Activated naive CD4-positive, alpha-beta T cell treated with anti-CD3 and anti-CD28 coated beads for 36 hours (primary cell): ENCODE data around the gene IFNGR2. TPM values are rescaled to one million over a fixed set of nuclear protein-coding genes. Genes with fewer than 3 reads are reported as not detected.
A peak's percentile ranks its signal among the peaks of the same experiment; 100 is the strongest.
"Not testable (repeated sequence)": the region's sequence is repeated elsewhere in the genome, so short reads cannot be mapped to it uniquely, and the experiment has no call there.

Source experiments
- CTCF ChIA-PET: fragments of 350-600 bp; sonication (Branson Sonifier 250); formaldehyde crosslinking; loops from one replicate; lab custom pipeline; 2021; ENCODE audit warnings: antibody characterized with exemption; lab: Charles Lee
- DNase-seq: peaks from one replicate; pipeline ENCODE4 v3.0.0-alpha.2; 2020
- H3K27ac Mint-ChIP-seq: one replicate; pipeline ENCODE4 v1.8.0; 2021; ENCODE audit warnings: mild to moderate bottlenecking, mixed read lengths
- H3K27me3 Mint-ChIP-seq: one replicate; pipeline ENCODE4 v1.8.0; 2021; ENCODE audit warnings: low read depth, mixed read lengths
- H3K36me3 Mint-ChIP-seq: one replicate; pipeline ENCODE4 v1.8.0; 2021; ENCODE audit warnings: low read depth, mixed read lengths
- H3K4me1 Mint-ChIP-seq: one replicate; pipeline ENCODE4 v1.8.0; 2021; ENCODE audit warnings: low read depth, mixed read lengths
- H3K4me3 Mint-ChIP-seq: one replicate; pipeline ENCODE4 v1.8.0; 2021; ENCODE audit warnings: mild to moderate bottlenecking, moderate library complexity, mixed read lengths
- H3K9me3 Mint-ChIP-seq: one replicate; pipeline ENCODE4 v1.8.0; 2021; ENCODE audit warnings: mixed read lengths
- intact Hi-C: fragments of 100-400 bp; cut with micrococcal nuclease; formaldehyde crosslinking; loops from one replicate; pipeline ENCODE4 v1.15.1; 2023
- total RNA-seq, 2 experiments: library from RNA; stranded (reverse); gene quantifications; one replicate each; pipeline ENCODE4 v1.2.3, GENCODE V29; 2021

The IFNGR2 gene
- total RNA-seq, 2 experiments from 2014 or later, result 16.3 to 17.5 TPM

DNA sequence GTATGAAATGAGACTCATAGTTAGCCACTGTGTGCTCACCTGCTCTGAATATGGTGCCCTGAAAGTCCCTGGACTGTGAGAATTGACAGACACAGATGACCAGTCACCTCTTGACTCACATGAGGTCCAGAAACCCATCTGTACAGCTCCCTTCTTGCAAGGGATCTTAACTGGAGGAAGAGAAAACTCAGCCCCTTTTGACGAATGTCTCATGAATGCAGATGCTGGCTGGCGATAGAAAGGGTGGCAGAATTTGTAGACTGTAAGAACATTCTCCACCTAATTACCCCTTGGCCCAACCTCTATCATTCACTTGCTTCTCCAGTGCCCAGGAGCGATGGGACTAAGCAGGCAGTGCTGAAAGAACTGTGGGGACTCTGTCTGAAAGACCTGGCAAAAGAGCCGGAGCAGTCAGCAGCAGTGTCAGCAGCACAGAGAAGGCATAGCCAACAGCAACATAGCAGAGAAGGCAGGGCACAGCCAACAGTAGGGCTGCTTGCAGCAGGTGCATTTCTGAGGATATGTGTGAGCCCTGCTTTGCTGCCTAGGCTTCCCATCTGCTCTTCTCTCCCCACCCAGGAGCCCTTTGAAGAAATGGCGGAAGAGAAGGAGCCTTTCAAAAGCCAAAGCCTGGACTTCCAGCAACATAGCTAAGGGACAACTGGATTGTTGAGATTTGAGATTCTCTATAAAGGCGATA lies 25.8 kb upstream of the IFNGR2 start:
- intact Hi-C loops, result no loop called here
- Mint-ChIP-seq H3K4me1 (peaks cover 41% of the 10 kb centered on the region), H3K27me3 (no peaks in the 10 kb centered on the region), H3K4me3 (no peak overlapping the region), H3K9me3 (no peaks in the 10 kb centered on the region), H3K27ac (no peak overlapping the region), H3K36me3 (no peaks in the 10 kb centered on the region)
- CTCF ChIA-PET, result interaction anchor here (1.2 to 4.2 kb wide), 3 partner anchors 10 to 177 kb away, joined by 4 to 28 read pairs (median 7); no protein-coding TSS in a partner anchor
- no peak for DNase-seq

- intact Hi-C loops, result no loop called here
- no peak overlapping the region for H3K4me3 Mint-ChIP-seq
- no peak for DNase-seq
- H3K27me3 Mint-ChIP-seq, result no peaks in the 10 kb centered on the region
- no peak overlapping the region for H3K27ac Mint-ChIP-seq
- peaks cover 48% of the 10 kb centered on the region for H3K4me1 Mint-ChIP-seq
- CTCF ChIA-PET, result interaction anchor here (1.2 to 4.2 kb wide), 3 partner anchors 11 to 178 kb away, joined by 4 to 28 read pairs (median 7); no protein-coding TSS in a partner anchor
- no peaks in the 10 kb centered on the region for H3K9me3 Mint-ChIP-seq
- H3K36me3 Mint-ChIP-seq, result no peaks in the 10 kb centered on the region
These were observed 25.1 kb upstream of the IFNGR2 start for GRCh38 chr21:33378081-33378480.

GRCh38 chr21:33379934-33380333 lies 23.3 kb upstream of the IFNGR2 start:
- Mint-ChIP-seq H3K27ac (peak overlapping the region; percentile 71), H3K4me1 (peaks cover 62% of the 10 kb centered on the region)
- intact Hi-C loops, result loop anchor here (1.0 to 5.0 kb wide), 8 partner anchors 19 to 608 kb away; partner anchors contain the start of genes IFNAR1 and IL10RB
- DNase-seq, result peak; percentile 36
- not testable (repeated sequence) for H3K9me3 Mint-ChIP-seq, H3K27me3 Mint-ChIP-seq, H3K4me3 Mint-ChIP-seq, H3K36me3 Mint-ChIP-seq
- CTCF ChIA-PET, result interaction anchor here (0.9 to 2.0 kb wide), 5 partner anchors 18 to 183 kb away, joined by 3 to 9 read pairs (median 5); no protein-coding TSS in a partner anchor

GRCh38 chr21:33380483-33380998 lies 22.7 kb upstream of the IFNGR2 start:
- Mint-ChIP-seq H3K36me3 (no peaks in the 10 kb centered on the region), H3K9me3 (no peaks in the 10 kb centered on the region), H3K4me3 (peak overlapping the region; percentile 39), H3K27ac (peak overlapping the region; percentile 71), H3K4me1 (peaks cover 63% of the 10 kb centered on the region), H3K27me3 (peaks cover under 1% of the 10 kb centered on the region)
- CTCF ChIA-PET, result interaction anchor here (0.9 to 2.0 kb wide), 4 partner anchors 19 to 184 kb away, joined by 3 to 9 read pairs (median 5); no protein-coding TSS in a partner anchor
- DNase-seq, result peak; percentile 98
- intact Hi-C loops, result loop anchor here (1.0 to 5.0 kb wide), 8 partner anchors 19 to 608 kb away; partner anchors contain the start of genes IFNAR1 and IL10RB

DNA sequence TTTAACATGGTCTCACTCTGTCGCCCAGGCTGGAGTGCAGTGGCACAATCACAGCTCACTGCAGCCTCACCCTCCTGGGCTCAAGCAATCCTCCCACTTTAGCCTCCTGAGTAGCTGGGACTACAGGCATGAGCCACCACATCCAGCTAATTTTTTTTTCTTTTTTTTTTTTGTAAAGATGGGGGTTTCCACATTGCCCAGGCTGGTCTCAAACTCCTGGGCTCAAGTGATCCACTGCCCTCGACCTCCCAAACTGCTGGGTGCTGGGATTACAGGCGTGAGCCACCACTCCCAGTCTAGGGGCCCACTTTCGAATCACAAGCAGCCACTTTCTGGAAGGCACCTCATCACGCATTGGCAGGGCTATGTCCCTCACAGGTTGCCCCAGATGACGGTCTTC lies 21.8 kb upstream of the IFNGR2 start:
- intact Hi-C loops, result loop anchor here (2.0 to 5.0 kb wide), 5 partner anchors 63 to 596 kb away; partner anchors contain the start of gene IL10RB
- DNase-seq, H3K27me3 Mint-ChIP-seq, H3K36me3 Mint-ChIP-seq, H3K9me3 Mint-ChIP-seq, H3K4me3 Mint-ChIP-seq: not testable (repeated sequence)
- Mint-ChIP-seq H3K4me1 (peaks cover 64% of the 10 kb centered on the region), H3K27ac (peak overlapping the region; percentile 65)
- CTCF ChIA-PET, result interaction anchor here (2.0 to 2.6 kb wide), 2 partner anchors 20 to 64 kb away, joined by 9 read pairs; no protein-coding TSS in a partner anchor

- H3K4me1 Mint-ChIP-seq, result peaks cover 64% of the 10 kb centered on the region
- intact Hi-C loops, result loop anchor here (1.0 to 5.0 kb wide), 11 partner anchors 23 to 594 kb away; partner anchors contain the start of genes DONSON, GART and TMEM50B
- peak; percentile 92 for DNase-seq
- H3K27me3 Mint-ChIP-seq, result peaks cover 3% of the 10 kb centered on the region
- H3K36me3 Mint-ChIP-seq, result no peaks in the 10 kb centered on the region
- peak overlapping the region; percentile 70 for H3K4me3 Mint-ChIP-seq
- H3K9me3 Mint-ChIP-seq, result no peaks in the 10 kb centered on the region
- CTCF ChIA-PET, result interaction anchor here (2.6 kb wide), 1 partner anchor 62 kb away, joined by 9 read pairs; no protein-coding TSS in a partner anchor
- peak overlapping the region; percentile 80 for H3K27ac Mint-ChIP-seq
These were observed 19.9 kb upstream of the IFNGR2 start for GRCh38 chr21:33383056-33383888.

GRCh38 chr21:33384841-33385331 lies 18.3 kb upstream of the IFNGR2 start:
- DNase-seq, result peak; percentile 56
- H3K9me3 Mint-ChIP-seq, result no peaks in the 10 kb centered on the region
- CTCF ChIA-PET, result interaction anchor here (0.6 to 3.0 kb wide), 10 partner anchors 12 to 188 kb away, joined by 3 to 11 read pairs (median 4); no protein-coding TSS in a partner anchor
- intact Hi-C loops, result loop anchor here (5.0 kb wide), 2 partner anchors 222 to 592 kb away; no protein-coding TSS in a partner anchor
- H3K27ac Mint-ChIP-seq, result no peak overlapping the region
- H3K27me3 Mint-ChIP-seq, result peaks cover 3% of the 10 kb centered on the region
- H3K4me3 Mint-ChIP-seq, result no peak overlapping the region
- peaks cover 57% of the 10 kb centered on the region for H3K4me1 Mint-ChIP-seq
- no peaks in the 10 kb centered on the region for H3K36me3 Mint-ChIP-seq

- H3K4me3 Mint-ChIP-seq, result no peak overlapping the region
- no peaks in the 10 kb centered on the region for H3K9me3 Mint-ChIP-seq
- intact Hi-C loops, result no loop called here
- peaks cover 43% of the 10 kb centered on the region for H3K4me1 Mint-ChIP-seq
- H3K27me3 Mint-ChIP-seq, result peaks cover 5% of the 10 kb centered on the region
- CTCF ChIA-PET, result interaction anchor here (0.6 to 3.0 kb wide), 3 partner anchors 20 to 189 kb away, joined by 3 to 11 read pairs (median 3); no protein-coding TSS in a partner anchor
- DNase-seq, result no peak
- H3K27ac Mint-ChIP-seq, result no peak overlapping the region
- H3K36me3 Mint-ChIP-seq, result no peaks in the 10 kb centered on the region
These were observed 16.9 kb upstream of the IFNGR2 start for GRCh38 chr21:33386222-33386784.

DNA sequence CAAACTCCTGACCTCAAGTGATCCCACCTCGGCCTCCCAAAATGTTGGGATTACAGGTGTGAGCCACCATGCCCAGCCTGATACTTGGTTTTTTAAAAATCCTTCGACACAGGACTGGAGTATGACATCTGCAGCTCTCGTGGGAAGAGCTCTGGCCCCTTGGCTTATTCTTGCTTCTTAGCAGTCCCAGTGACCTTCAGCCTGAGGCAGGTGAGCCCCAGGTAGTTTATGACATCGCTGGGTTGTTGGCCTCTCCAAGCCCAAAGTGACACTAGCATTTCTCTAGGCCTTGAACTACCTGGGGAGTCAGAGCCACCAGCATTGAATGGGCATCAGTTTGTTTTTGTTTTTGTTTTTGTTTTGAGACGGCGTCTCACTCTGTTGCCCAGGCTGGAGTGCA lies 15.9 kb upstream of the IFNGR2 start:
- Mint-ChIP-seq H3K27ac (no peak overlapping the region), H3K4me3 (no peak overlapping the region), H3K4me1 (peaks cover 33% of the 10 kb centered on the region), H3K36me3 (no peaks in the 10 kb centered on the region), H3K9me3 (no peaks in the 10 kb centered on the region), H3K27me3 (peaks cover 5% of the 10 kb centered on the region)
- DNase-seq, result no peak
- CTCF ChIA-PET, result interaction anchor here (0.6 kb wide), 1 partner anchor 58 kb away, joined by 6 read pairs; no protein-coding TSS in a partner anchor
- intact Hi-C loops, result no loop called here

DNA sequence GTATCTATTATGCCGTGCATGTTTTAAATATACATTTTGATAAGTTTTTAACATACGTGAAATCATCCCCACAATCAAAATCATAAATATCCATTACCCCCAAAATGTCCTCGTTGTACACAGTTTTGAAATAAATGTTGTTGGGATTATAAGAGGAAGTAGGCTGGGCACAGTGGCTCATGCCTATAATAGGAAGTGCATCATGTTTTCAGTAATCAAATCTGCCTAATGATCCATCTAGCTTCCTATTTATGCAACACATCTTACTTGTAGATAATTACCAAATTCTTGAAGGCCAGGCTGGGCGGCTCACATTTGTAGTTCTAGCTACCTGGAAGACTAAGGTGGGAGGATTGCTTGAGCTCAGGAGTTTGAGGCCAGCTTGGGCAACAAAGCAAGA lies 15.0 kb upstream of the IFNGR2 start:
- H3K4me1 Mint-ChIP-seq, result peaks cover 24% of the 10 kb centered on the region
- peaks cover 5% of the 10 kb centered on the region for H3K27me3 Mint-ChIP-seq
- intact Hi-C loops, result no loop called here
- no peak for DNase-seq
- CTCF ChIA-PET, result interaction anchor here (0.6 to 1.3 kb wide), 3 partner anchors 14 to 191 kb away, joined by 3 read pairs; no protein-coding TSS in a partner anchor
- no peaks in the 10 kb centered on the region for H3K36me3 Mint-ChIP-seq
- H3K4me3 Mint-ChIP-seq, result no peak overlapping the region
- H3K27ac Mint-ChIP-seq, result no peak overlapping the region
- no peaks in the 10 kb centered on the region for H3K9me3 Mint-ChIP-seq

- Mint-ChIP-seq H3K27me3 (peaks cover 5% of the 10 kb centered on the region), H3K4me3 (no peak overlapping the region), H3K27ac (no peak overlapping the region), H3K4me1 (peaks cover 2% of the 10 kb centered on the region), H3K9me3 (no peaks in the 10 kb centered on the region), H3K36me3 (no peaks in the 10 kb centered on the region)
- DNase-seq, result no peak
- CTCF ChIA-PET, result no interaction called here
- intact Hi-C loops, result no loop called here
These were observed 12.7 kb upstream of the IFNGR2 start for GRCh38 chr21:33390479-33390878.
